Neural cell (in vitro differentiated cells): ENCODE measurements around the gene STAG2.

Experiments
- EZH2 ChIP-seq: fragments of 200-600, 300-800 bp; shearing (Covaris generic), sonication (generic); IDR thresholded peaks from 2 replicates; pipeline ENCODE4 v1.6.1; 2014; ENCODE audit warnings: antibody characterized with exemption, low read length, borderline replicate concordance, mild to moderate bottlenecking; ENCODE audit not compliant: insufficient read depth, poor library complexity, severe bottlenecking
- POLR2AphosphoS5 ChIP-seq: IDR thresholded peaks from 2 replicates; pipeline ENCODE4 v1.6.1; 2012
- TF ChIP-seq, protein P1 (sequence below): IDR thresholded peaks from 2 replicates; pipeline ENCODE4 v1.6.1; 2012; ENCODE audit warnings: borderline replicate concordance
- TF ChIP-seq, protein P2 (sequence below): fragments of 450-650 bp; IDR thresholded peaks from 2 replicates; pipeline ENCODE4 v1.5.1; 2014; ENCODE audit warnings: antibody characterized with exemption, mild to moderate bottlenecking, moderate library complexity; ENCODE audit not compliant: poor library complexity, severe bottlenecking

DNA sequence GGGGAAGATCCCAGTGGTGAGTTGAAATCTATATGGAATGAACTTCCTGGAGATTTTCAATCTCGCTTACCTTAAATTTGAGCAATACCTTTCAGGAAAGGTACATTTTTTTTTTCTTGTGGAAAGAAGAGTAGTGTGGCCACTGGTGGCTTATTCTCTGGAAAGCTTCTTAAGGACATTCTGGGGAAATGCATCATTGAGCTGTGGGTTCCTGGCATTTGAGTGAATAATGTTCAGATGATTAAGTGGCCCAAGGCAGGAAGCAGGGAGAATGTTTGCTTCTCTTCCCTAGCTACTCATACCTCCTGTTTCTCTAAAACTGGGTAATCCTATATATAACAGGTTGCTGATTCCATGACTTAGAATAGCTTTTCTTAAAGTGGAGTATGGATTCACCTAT, 31.8 kb downstream of the STAG2 start:
- no peak for TF ChIP-seq EZH2
- TF ChIP-seq, protein P1, sequence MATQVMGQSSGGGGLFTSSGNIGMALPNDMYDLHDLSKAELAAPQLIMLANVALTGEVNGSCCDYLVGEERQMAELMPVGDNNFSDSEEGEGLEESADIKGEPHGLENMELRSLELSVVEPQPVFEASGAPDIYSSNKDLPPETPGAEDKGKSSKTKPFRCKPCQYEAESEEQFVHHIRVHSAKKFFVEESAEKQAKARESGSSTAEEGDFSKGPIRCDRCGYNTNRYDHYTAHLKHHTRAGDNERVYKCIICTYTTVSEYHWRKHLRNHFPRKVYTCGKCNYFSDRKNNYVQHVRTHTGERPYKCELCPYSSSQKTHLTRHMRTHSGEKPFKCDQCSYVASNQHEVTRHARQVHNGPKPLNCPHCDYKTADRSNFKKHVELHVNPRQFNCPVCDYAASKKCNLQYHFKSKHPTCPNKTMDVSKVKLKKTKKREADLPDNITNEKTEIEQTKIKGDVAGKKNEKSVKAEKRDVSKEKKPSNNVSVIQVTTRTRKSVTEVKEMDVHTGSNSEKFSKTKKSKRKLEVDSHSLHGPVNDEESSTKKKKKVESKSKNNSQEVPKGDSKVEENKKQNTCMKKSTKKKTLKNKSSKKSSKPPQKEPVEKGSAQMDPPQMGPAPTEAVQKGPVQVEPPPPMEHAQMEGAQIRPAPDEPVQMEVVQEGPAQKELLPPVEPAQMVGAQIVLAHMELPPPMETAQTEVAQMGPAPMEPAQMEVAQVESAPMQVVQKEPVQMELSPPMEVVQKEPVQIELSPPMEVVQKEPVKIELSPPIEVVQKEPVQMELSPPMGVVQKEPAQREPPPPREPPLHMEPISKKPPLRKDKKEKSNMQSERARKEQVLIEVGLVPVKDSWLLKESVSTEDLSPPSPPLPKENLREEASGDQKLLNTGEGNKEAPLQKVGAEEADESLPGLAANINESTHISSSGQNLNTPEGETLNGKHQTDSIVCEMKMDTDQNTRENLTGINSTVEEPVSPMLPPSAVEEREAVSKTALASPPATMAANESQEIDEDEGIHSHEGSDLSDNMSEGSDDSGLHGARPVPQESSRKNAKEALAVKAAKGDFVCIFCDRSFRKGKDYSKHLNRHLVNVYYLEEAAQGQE, result no peak
- TF ChIP-seq, protein P2, sequence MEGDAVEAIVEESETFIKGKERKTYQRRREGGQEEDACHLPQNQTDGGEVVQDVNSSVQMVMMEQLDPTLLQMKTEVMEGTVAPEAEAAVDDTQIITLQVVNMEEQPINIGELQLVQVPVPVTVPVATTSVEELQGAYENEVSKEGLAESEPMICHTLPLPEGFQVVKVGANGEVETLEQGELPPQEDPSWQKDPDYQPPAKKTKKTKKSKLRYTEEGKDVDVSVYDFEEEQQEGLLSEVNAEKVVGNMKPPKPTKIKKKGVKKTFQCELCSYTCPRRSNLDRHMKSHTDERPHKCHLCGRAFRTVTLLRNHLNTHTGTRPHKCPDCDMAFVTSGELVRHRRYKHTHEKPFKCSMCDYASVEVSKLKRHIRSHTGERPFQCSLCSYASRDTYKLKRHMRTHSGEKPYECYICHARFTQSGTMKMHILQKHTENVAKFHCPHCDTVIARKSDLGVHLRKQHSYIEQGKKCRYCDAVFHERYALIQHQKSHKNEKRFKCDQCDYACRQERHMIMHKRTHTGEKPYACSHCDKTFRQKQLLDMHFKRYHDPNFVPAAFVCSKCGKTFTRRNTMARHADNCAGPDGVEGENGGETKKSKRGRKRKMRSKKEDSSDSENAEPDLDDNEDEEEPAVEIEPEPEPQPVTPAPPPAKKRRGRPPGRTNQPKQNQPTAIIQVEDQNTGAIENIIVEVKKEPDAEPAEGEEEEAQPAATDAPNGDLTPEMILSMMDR, result no peak
- no peak for TF ChIP-seq POLR2AphosphoS5
